IPS-11a (cell line): ENCODE measurements around the gene NCKAP5.

Experiments
- H3K4me3 ChIP-seq: one replicate; pipeline ENCODE4 v1.5.1; 2013; ENCODE audit warnings: low read depth, low read length, control low read depth

NCKAP5 gene

DNA sequence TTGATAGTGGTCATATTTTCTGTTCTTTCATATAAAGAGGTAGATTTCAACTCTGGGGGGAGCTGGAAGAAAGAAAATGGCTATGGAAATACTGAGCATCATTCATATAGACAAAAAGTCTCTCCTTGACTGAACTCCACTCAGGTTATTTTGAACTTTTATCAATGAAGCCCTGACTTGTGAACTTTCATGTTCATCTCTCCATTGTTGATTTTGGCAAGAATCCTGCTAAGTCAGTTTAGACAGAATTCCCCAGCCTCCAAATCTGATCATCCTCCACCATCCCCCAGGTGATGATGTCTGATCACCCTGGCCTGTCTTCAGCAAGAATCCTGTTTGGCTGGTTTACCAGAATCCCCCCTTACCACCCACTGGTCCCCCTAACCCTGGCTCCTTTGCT is 395.0 kb downstream of the NCKAP5 start:
- H3K4me3 ChIP-seq, result no peak overlapping the region

DNA sequence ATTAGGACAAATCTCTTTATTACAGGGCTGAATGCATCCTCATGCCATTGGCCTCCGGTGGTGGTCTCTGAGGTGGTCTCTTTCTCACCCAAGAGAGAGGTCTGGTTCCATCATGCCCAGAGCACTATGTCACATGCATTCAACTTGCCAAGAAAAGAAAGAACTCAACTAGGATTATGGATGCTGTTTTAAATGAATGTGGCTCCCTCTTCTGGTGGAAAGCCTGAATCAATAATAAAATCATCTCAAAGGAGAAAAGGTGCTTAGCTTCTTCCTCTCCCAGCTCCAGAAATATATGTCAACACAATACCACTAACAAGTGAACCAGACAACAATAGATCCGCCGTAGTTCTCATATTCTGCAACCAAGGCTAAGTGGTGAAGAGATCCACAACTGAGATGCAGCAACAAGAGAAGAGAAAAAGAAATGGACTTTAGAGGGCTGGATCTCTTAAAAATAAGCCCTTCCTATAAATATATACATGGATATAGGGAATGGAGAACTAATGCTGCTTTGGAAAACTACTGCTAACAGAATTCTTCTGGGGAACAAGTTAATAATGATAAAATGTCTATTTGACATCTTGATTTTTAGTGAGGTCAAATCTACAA is 396.8 kb downstream of the NCKAP5 start:
- H3K4me3 ChIP-seq, result no peak overlapping the region

DNA sequence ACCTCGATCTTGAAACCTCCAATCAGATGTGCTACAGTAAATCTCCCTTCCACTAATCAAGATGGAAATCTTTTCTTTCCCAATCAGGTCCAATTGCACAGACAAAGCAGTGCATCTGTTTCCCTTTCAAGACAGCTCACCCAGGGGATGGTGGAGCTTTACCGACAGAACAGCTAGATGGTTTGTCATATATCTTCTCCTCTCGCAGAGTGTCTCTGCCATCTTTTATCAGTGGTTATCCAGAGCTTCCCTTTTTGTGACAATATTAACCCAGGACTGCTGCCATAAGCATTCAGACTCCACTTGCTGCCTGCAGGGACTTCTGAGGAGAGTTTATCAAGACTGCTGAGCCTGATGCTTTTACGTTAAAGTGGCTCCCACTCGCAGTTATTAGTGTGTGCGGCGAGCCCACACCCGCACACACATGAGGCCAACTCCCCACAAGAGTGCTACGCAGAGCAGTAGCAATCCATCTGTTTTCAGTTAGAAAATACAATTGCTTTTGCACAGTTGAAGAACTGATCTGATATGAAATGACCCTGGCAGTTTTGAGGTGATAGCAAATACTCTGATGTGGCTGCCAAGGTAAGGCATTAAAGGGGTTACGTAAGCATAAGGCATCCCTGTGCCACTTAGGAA is 398.9 kb downstream of the NCKAP5 start:
- H3K4me3 ChIP-seq, result no peak overlapping the region

DNA sequence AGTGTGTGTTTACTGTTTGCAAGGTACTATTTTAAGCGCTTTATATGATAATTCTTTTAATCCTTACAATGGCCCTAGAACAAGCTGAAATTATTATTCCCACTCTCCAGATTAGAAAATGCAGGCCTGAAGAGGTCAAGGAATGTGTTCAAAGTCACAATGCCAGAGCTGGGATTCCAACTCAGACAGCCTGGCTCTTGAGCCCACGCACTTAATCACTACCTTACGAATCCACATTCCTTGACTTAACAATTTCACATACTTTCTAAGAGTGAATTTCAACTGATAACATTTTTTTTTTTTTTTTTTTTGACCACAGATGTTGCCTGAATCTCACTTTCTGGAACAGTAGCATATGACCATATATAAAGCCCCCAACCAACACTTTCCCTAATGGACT is 400.3 kb downstream of the NCKAP5 start:
- H3K4me3 ChIP-seq, result no peak overlapping the region

DNA sequence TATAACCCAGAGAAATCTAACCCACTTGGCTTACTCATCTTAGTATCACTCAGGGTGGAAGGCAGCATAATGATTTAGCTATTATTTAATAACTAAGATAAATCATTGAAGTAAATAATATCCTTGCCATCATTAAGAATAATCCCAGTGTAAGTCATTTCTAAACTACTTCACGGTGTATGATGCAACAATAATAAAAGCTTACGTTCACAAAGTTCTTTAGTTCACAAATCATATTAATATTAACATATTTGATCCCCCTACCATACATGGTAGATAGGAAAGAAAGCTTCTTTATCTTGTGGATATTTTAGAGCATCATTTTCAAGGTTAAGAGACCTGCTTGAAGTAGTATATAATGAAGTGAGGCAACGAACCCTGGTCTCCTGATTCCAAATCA is 401.0 kb downstream of the NCKAP5 start:
- H3K4me3 ChIP-seq, result no peak overlapping the region

DNA sequence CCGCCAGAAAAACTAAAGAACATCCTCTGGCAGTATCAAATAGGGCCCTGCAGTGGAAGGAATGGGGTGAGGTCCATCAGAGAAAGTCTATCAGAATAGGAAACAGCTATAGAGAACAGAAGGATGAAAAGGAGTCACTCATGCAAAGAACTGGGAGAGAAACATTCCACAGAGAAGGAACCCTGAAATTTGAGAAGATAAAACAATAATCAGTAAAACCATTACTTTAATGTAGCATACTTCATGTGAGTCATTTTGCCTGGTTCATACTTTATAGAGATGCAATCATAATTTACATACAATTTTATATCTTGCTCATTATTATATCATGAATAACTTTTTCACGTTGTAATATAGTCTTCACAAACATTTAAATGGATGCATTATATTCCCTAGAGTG is 402.2 kb downstream of the NCKAP5 start:
- H3K4me3 ChIP-seq, result no peak overlapping the region

DNA sequence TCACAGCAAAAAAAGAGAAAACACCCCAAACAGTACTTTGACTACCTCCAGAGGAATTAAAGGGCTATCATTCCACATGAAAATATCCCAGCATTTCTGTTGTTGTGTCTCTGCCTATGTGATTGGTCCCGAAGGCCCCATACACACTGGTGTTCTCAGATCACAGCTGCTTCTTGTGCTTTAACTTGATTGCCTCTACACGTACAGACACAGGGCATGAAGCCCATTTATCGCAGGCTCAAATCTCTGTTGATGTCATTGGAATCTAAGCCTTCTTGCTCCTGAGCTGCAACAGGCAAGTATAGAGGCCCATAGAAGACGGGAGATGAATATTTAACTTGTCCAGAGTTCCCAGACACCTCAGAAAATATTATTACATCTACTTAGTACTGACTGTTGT is 405.2 kb downstream of the NCKAP5 start:
- no peak overlapping the region for H3K4me3 ChIP-seq

DNA sequence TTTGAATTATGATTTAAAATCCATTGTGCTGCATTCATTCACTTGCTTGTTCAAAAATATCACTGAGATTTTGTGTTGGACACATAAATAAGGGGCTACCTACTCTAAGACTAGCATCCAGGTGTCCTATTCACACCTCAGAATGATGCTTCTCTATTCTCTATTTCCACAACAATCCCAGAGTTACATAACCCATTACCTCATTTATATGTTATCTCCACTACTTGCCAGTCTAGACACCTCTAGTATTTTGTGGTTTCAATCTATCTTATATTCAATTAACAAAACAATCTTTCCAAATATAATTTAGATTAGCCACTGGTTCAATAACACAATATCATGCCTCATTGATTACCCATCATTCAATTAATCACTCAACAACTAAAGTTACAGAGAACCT is 409.8 kb downstream of the NCKAP5 start:
- no peak overlapping the region for H3K4me3 ChIP-seq

DNA sequence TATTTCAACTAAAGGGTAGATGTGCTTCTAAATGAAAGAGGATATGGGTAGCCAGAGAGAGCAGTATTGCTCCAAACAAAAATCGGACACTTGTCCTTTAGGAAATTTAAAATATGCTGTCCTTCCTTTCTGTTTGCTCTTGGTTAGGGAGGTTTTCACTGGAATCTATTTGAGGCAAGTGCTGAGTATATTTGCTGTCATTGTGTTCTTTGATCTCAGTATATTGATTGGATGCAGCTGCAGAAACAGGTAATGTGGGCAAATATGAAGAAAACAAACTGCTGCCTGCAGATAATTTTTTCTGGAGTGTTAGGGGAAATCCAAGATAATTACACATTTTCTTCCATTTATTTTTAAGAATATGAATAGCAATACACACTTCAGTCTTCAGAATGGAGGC is 410.2 kb downstream of the NCKAP5 start:
- H3K4me3 ChIP-seq, result no peak overlapping the region

DNA sequence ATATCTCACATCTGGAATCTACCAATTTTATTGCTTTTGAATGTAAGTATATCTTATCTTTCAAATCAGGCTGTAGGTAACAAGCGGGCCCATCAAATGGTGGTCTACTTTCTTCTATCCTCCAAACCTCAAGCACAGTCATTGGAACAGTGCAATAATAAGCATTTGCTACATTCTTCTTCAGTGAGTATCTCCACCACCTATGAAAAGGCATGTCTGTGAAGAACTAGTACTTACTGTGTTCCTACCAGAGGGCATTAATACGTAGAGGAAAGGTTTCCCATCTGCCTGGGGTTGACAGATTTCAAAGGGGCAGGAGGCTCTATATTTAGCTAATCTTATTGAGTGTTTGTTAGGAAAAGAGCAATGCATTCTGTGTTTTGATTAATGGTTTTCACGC is 411.1 kb downstream of the NCKAP5 start:
- H3K4me3 ChIP-seq, result no peak overlapping the region

DNA sequence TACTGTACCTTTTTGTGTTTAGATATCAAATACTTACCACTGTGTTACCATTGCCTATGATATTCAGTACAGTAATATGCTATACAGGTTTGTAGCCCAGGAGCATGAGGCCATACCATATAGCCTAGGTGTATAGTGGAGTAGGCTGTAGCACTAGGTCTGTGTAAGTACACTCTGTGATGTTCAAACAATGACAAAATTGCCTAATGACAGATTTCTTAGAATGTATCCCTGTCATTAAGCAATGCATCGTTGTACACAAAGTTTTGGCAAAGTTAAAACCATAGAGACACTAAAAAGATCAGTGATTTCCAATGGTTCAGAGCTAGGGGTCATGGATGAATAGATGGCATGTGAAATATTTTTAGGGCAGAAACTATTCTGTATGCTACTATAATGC is 415.5 kb downstream of the NCKAP5 start:
- no peak overlapping the region for H3K4me3 ChIP-seq

DNA sequence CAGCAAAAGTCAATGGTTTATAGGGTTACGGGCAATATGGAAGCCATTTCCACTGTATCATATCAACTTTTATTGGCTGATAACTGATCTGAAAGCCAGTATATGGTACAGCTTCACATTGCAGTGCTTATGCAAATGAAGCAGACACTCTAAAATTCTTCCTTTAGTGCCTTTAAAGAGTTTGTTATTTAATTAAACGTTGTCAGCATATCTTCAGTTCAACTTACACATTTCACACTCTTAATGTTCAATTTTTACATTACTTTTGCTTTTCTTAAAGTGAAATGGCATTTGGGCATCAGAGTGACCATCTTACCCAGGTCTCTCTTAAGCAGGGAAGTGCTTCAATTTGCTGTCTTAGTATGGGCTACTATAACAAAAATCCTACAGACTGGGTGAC is 420.1 kb downstream of the NCKAP5 start:
- no peak overlapping the region for H3K4me3 ChIP-seq

DNA sequence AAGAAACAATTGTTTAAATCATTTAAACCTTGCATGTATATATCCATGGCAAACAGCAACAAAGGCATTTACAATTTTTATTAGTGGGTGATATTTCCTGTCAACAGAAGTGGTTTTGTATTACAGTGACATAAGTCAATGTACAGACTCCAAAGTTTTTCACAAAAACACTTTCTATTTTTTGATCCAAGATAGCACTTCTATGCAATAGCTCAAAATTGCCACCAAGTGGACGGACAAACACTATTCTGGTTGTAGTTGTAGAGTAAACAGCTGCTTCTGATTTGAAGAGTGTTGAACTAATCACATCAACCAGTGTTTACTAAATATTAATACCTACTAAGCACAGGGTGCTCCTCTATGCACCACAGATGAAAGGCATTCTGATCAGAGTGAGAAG is 421.4 kb downstream of the NCKAP5 start:
- no peak overlapping the region for H3K4me3 ChIP-seq

DNA sequence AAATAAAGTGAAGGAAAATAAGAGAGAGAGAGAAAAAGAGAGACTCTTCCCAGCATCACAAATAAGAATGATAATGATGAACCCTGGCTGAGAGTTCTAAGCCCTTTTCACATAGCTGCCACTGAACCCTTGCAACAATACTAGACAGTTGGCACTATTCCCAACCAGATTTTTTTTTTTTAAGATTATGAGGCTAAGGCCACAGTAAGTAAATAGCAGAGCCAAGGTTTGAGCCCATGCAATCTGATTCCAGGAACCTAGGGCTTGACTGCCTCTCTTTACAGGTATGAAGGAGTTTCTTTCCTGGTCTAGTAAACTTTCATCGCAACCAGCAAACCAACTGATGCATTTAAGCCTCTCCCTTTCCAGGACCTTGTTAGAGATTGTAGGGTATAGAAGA is 424.6 kb downstream of the NCKAP5 start:
- no peak overlapping the region for H3K4me3 ChIP-seq

DNA sequence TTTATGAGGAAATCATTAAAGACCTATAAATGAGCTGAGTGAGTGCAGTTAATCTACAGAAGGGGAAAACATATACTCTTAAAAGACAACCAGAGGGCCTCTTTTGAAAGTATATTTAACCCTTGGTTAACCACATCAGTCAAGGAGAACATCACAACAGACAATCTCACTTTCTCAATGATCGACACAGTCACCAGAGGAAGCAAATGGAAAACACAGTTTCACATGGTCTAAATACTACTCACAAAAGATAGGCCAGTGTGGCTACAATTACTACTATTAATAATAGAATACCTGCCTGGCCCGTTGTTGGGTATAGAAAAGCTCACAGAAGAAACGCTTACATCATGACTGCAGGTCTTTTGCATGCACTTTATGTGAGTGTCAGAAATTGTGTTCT is 426.2 kb downstream of the NCKAP5 start:
- no peak overlapping the region for H3K4me3 ChIP-seq

DNA sequence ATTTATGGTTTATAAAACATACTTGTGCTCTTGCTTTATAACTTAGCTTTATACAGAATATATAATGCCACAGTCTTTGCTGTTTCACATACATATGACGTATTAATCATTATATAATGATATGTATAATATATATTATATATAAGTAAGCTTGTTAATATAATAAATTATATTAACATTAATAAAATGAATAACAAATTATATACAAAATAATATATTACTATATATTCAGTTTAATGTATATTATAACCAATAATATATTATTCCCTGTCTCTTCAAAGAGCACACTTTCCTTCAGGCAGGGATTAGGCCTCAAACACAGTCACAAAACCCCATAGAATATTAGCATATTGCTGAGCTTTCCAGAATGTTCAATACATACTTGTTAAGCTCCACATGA is 427.6 kb downstream of the NCKAP5 start:
- no peak overlapping the region for H3K4me3 ChIP-seq

DNA sequence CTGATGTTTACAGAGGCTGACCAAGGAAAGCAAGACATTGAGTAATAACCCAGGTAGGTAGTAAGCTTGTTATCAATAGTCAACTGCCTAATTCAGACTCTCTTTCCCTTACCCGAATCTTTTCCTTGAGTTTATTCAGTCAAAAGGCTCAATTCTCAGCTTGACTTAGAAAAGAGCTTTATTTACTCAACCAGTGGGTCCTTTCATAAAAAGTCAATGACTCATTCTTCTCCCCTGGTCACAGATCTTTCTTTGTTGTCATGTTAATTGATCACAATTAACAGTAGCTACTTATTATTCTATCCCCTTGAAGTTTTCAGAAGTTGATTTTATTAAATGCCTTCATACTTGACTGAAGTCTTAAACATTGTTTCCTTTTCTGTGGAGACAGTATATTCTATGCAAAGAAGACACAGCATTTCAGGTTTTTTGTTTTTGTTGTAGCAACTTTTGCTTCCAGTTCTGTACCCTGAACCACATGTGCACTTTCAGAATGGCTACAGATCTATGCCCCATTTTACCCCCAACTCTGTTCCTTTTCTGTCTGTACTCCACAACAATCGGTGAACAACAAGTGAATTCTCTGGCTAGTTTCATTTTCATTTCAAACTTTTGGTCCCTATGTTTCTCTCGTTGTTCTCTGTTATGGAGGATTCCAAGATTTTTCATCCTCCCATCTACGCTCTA is 428.3 kb downstream of the NCKAP5 start:
- no peak overlapping the region for H3K4me3 ChIP-seq

DNA sequence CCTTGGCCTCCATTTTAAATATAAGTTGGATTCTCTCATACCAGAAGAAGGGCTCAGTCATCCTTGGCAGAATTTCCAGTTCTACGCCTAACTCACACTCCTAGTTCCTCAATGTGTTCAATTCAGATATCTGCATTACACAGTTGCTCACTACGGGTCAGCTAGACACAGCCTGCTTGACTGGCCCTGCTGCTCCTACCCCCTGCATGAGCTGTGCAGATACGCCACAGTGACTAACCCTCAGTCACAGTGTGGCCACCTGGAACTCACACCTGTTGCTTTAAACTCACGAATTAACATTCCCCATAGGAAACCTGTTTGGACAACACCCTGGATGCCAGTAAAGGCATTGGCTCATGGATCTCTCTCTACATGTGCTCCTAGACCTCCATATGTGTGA is 429.6 kb downstream of the NCKAP5 start:
- no peak overlapping the region for H3K4me3 ChIP-seq

DNA sequence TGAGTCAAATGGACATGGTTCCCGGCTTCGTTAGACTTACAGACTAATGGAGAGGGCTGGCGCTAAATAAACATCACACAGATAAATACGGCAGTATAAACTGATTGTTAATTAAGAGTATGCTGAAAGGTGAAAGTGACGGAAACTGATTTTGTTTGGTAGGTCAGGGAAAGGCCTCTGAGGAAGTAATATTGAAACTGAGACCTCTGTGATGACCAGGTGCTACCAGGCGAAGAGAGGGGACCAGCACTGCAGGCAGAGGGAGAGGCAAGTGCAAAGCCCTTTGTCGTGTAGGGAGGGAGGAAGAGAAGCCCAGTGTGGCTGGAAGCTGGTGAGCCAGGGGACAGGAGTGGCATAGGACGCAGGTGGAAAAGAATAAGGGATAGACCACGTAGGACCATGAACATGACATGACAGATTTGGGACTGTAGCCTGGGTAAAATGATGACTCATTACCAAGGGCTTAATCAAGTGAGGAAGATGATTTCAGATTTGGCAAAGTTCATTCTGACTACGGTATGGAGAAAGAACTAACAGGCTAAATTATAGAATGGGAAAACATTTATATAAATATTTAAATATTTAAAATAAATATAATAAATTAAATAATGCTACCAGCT is 433.1 kb downstream of the NCKAP5 start:
- H3K4me3 ChIP-seq, result no peak overlapping the region

DNA sequence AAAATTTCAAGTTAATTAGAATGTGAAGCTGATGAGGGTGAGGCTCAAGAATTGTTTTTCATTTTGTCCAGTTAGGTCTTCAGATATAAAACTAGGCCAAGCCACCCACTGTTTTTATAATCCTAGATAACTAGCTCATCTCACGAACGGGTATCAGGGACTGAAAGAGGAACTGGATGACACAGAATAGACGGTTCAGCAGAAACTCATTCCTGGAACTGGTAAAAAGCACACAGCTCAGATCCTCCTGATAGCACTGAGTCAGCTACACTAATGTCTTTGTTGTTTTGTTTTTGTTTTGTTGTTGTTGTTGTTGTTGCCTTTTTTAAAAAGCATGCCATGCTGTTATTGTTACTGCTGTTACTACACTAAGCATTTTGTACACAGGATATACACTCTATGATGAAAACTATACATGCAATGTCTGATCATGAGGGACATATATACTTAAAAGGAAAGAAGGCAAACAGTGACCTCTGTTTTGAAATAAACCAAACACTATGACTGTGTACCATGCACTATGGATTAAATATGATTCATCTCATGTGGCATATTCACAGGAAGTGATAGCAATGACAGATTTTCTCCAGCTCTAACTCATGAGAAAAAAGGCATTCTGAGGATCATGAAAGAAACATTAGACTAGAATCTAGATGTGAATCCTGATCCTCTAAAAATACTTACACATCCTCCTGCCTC is 437.6 kb downstream of the NCKAP5 start:
- no peak overlapping the region for H3K4me3 ChIP-seq

DNA sequence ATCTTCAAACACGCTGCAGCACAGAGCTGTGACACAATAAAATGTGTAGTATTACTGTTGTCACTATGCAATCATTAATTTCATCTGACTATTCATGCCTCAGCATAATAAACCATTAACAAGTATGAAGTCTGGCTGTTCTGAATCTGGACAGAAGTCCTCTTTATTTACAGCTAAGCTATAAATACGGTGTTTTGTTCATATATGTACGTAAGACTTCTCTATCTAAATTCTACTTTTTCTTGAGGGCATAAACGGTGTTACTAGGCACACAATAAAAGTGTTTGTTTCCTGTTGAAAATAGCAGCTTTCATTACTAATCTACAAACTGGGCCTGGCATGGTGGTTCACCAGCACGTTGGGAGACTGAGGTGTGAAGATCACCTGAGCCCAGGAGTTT is 443.8 kb downstream of the NCKAP5 start:
- no peak overlapping the region for H3K4me3 ChIP-seq

DNA sequence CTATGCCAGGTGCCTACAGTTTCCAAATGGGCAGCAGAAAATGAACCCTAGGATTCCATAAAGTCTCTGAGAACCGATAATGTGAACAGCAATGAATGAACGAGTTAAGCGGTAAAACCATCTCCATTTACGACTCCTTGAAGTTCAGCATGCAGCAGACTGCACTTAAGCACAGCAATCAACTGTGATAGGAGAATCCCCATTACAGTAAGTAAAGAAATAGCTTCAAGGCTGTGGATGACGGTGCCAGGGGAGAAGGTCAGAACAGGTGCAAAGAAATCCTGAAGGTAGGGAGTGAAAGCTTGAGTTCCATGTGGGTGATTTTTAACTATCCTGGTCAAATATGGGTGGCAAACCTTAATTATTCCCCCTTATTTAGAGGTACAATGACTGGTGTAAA is 444.4 kb downstream of the NCKAP5 start:
- H3K4me3 ChIP-seq, result no peak overlapping the region
